Uterus (tissue), 4 donors: ENCODE measurements around the gene INTS1. TPM values are rescaled to one million over a fixed set of nuclear protein-coding genes. Genes with fewer than 3 reads are reported as not detected.

ENCODE experiments used
- DNase-seq, 2 donors: peaks; one replicate each; pipeline ENCODE4 v3.0.0-alpha.2; 2019 to 2020
- H3K27ac ChIP-seq, 2 donors: fragments of 200-600 bp; sonication (generic); 1 replicate in 1 of 2; 2 replicates in 1 of 2; pipeline ENCODE4 v1.5.1; 2016 to 2018
- H3K27me3 ChIP-seq, 2 donors: fragments of 200-600 bp; sonication (generic); one replicate each; pipeline ENCODE4 v1.5.1; 2018 to 2019; ENCODE audit warnings: control low read depth in 1 of 2
- H3K36me3 ChIP-seq, 2 donors: fragments of 200-600 bp; sonication (generic); one replicate each; pipeline ENCODE4 v1.5.1; 2019; ENCODE audit warnings: control low read depth in 1 of 2
- H3K4me1 ChIP-seq, 2 donors: fragments of 200-600 bp; sonication (generic); one replicate each; pipeline ENCODE4 v1.5.1; 2018 to 2019; ENCODE audit warnings: control low read depth in 1 of 2
- H3K4me3 ChIP-seq, 2 donors: fragments of 200-600 bp; sonication (generic); 1 replicate in 1 of 2; 2 replicates in 1 of 2; pipeline ENCODE4 v1.5.1; 2018 to 2019; ENCODE audit warnings: mild to moderate bottlenecking in 1 of 2
- H3K9me3 ChIP-seq, 2 donors: fragments of 200-600 bp; sonication (generic); one replicate each; pipeline ENCODE4 v1.5.1; 2019; ENCODE audit warnings: control low read depth in 1 of 2
- POLR2A ChIP-seq, 2 donors: fragments of 450-650 bp; IDR thresholded peaks; one replicate each; pipeline ENCODE4 v1.6.1; 2016; ENCODE audit warnings: antibody characterized with exemption in 2 of 2, mild to moderate bottlenecking in 1 of 2, moderate library complexity in 1 of 2
- intact Hi-C: fragments of 100-400 bp; cut with DNase I; formaldehyde crosslinking; loops from one replicate; pipeline ENCODE4 v1.15.1; 2023; ENCODE audit warnings: low total_unique reads
- total RNA-seq, 4 donors: library from RNA; depleted of rRNA in 3 of 4; stranded (reverse); fragments of >200 nt in 3 of 4; gene quantifications; one replicate each; pipeline versions ENCODE4 v1.1.0 to v1.2.4, GENCODE V29; 2014 to 2023
- TF ChIP-seq, protein P1 (sequence below), 4 experiments: fragments of 200-600 bp in 2 of 4; fragments of 450-650 bp in 2 of 4; sonication (generic) in 2 of 4; IDR thresholded peaks; one replicate each; pipeline ENCODE4 v1.5.1; 2016 to 2019; ENCODE audit warnings: antibody characterized with exemption in 4 of 4, mild to moderate bottlenecking in 2 of 4, moderate library complexity in 1 of 4
- donor health status: DM: yes; HTN: yes; CAD: no.

Gene INTS1
- total RNA-seq, 4 donors from 2014 or later = 8.2 to 68.9 (median 30.3) TPM

DNA sequence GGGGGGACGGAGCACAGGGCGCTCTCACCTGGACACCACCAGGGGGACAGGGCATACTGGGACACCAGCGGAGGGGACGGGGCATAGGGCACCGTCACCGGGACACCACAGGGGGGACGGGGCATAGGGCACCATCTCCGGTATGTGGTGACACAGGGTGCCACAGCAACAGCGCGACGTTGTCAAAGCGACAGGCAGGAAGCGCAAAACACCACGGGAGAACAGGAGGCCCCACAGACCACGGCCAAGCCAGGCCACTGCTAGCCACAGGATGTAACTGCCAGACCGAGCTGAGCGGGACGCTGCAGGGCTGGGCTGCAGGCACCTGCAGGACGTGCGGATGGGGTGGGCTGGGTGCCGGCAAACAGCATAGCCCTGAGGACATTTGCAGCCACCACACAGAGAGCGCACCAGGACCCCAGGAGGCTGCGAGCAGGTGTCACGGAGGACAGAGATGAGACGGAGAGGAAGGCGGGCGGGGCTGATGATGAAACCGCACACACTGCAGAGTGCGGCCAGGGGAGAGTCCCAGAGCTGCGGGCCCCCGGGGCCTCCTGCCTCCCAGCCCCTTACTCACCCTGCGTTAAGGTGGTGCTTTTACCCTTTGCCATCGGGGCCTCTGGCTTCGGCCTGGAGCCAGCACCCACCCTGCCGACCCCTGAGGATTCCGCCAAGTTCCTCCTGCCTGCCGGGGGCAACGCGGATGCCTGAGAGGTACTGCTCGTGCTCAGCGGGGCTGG, 62.4 kb downstream of the INTS1 start:
- no peaks in the 10 kb centered on the region for H3K36me3 ChIP-seq
- H3K9me3 ChIP-seq = no peaks in the 10 kb centered on the region
- H3K4me1 ChIP-seq = no peaks in the 10 kb centered on the region
- intact Hi-C loops = no loop called here
- H3K27me3 ChIP-seq = no peaks in the 10 kb centered on the region
- TF ChIP-seq, protein P1, sequence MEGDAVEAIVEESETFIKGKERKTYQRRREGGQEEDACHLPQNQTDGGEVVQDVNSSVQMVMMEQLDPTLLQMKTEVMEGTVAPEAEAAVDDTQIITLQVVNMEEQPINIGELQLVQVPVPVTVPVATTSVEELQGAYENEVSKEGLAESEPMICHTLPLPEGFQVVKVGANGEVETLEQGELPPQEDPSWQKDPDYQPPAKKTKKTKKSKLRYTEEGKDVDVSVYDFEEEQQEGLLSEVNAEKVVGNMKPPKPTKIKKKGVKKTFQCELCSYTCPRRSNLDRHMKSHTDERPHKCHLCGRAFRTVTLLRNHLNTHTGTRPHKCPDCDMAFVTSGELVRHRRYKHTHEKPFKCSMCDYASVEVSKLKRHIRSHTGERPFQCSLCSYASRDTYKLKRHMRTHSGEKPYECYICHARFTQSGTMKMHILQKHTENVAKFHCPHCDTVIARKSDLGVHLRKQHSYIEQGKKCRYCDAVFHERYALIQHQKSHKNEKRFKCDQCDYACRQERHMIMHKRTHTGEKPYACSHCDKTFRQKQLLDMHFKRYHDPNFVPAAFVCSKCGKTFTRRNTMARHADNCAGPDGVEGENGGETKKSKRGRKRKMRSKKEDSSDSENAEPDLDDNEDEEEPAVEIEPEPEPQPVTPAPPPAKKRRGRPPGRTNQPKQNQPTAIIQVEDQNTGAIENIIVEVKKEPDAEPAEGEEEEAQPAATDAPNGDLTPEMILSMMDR (IDR thresholded peaks at IDR 0.05) = no peak
- no peak for TF ChIP-seq POLR2A (IDR thresholded peaks at IDR 0.05)
- no peak overlapping the region for H3K27ac ChIP-seq
- no peak overlapping the region for H3K4me3 ChIP-seq
- DNase-seq = no peak

DNA sequence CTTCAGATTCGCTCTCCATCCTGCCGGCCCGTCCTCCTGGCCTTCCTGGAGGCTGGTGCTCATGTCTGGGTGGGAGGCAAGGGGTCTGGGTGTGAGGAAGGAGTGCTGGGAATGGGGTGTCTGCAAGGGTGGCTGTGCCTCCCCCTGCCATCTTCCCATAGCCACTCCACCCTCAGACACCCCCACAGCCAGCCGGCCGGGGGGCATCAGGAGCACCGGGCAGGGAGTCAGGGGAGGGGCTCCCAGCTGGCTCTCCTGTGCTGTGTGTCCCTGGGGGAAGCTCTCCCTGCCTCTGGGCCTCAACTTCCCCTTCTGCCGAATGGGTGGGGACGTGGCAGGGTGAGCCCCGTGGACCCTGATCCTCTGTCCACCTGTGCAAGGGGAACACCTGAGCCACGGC, 63.6 kb downstream of the INTS1 start:
- no peak for DNase-seq
- Histone ChIP-seq H3K27ac (no peak overlapping the region), H3K27me3 (no peaks in the 10 kb centered on the region), H3K9me3 (no peaks in the 10 kb centered on the region), H3K4me3 (no peak overlapping the region), H3K36me3 (no peaks in the 10 kb centered on the region), H3K4me1 (no peaks in the 10 kb centered on the region)
- TF ChIP-seq, protein P1 (IDR thresholded peaks at IDR 0.05) = no peak
- TF ChIP-seq POLR2A (IDR thresholded peaks at IDR 0.05) = no peak
- intact Hi-C loops = no loop called here

DNA sequence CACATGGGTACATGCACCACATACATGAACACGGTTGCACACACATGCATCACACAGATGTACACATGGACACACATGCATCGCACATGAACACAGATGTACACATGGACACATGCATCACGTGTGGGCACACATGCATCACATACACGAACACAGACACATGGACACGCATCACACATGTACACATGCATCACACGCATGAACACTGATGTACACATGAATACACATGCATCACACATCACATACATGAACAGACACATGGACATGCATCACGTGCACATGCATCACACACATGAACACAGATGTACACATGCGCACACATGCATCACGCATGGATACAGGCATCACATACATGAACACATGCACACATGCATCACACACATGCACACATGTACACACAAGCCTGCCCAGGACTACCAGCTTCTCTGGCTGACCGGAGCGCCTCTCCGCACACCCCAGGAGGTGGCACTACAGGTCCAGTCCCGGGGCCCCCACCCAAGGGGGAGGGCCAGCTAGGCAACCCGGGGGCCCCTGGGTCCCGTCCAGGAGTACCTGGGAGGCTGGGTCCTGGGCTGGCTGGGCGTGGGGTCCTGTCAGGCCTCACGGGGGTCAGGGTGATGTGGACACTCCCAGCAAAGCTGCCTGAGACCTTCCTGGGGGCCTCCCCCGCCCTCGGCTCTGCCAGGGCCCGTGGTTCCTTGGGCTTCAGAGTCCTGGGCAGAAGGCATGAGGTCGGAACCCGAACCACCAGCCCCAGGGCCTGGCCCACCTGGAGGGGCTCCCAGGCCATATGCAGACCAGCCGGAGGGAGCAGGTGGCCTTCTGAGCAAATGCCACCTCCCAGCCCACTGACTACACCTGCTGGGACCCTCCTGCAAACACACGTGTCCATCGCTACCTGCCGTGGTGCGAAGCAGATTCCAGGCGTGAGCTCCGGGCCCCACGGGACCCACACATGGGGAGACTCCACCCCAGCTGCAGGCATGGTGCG, 64.5 kb downstream of the INTS1 start:
- Histone ChIP-seq H3K4me3 (no peak overlapping the region), H3K9me3 (no peaks in the 10 kb centered on the region), H3K27me3 (no peaks in the 10 kb centered on the region), H3K4me1 (no peaks in the 10 kb centered on the region), H3K36me3 (no peaks in the 10 kb centered on the region), H3K27ac (no peak overlapping the region)
- no peak for DNase-seq
- intact Hi-C loops = no loop called here
- no peak for TF ChIP-seq POLR2A (IDR thresholded peaks at IDR 0.05)
- TF ChIP-seq, protein P1 (IDR thresholded peaks at IDR 0.05) = no peak

DNA sequence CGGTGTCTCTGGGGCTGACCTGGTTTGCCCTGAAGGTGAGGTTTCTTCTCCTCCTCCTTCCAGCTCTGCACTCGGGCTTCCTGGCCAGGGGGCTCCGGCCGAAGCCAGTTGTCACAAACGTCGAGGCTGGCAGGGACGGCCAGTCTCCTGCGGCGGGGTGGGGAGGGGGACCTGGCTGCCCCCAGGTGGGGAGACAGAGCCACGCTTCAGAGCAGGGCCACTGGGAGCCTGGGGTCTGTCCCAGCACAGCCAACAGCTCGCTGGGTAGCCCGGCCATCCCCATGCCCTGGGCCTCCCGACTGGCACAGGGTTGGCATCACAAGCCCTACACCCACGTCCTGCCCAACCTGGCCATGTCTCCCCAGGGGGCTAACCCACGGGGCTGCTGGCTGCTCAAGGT, 65.4 kb downstream of the INTS1 start:
- H3K27me3 ChIP-seq = no peaks in the 10 kb centered on the region
- H3K4me3 ChIP-seq = no peak overlapping the region
- no peak overlapping the region for H3K27ac ChIP-seq
- intact Hi-C loops = no loop called here
- DNase-seq = no peak
- H3K9me3 ChIP-seq = no peaks in the 10 kb centered on the region
- no peak for TF ChIP-seq POLR2A (IDR thresholded peaks at IDR 0.05)
- TF ChIP-seq, protein P1 (IDR thresholded peaks at IDR 0.05) = no peak
- H3K36me3 ChIP-seq = no peaks in the 10 kb centered on the region
- no peaks in the 10 kb centered on the region for H3K4me1 ChIP-seq

DNA sequence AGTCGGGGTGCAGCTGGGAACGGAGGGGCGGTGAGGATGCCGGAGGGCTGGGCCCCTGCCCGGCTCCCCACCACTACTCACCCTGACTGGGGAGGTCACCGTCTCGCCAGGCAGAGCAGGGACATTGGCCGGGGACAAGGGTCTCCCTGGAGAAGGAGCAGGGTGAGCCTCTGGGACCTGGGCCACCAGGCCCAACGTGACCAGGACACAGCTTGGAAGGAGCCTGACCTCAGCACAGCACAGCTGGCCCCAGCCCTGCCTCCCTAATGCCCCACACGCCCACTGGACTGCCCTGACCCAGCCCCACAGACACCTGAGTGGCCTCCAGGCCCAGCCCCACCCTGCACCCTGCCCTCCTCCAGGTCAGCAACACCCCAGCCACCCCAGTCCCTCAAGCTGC, 66.0 kb downstream of the INTS1 start:
- Histone ChIP-seq H3K27me3 (no peaks in the 10 kb centered on the region), H3K9me3 (no peaks in the 10 kb centered on the region), H3K4me3 (no peak overlapping the region), H3K36me3 (no peaks in the 10 kb centered on the region), H3K4me1 (no peaks in the 10 kb centered on the region), H3K27ac (no peak overlapping the region)
- no peak for DNase-seq
- TF ChIP-seq, protein P1 (IDR thresholded peaks at IDR 0.05) = no peak
- no peak for TF ChIP-seq POLR2A (IDR thresholded peaks at IDR 0.05)
- intact Hi-C loops = no loop called here
